GM12878 (cell line): ENCODE results near the gene IRGQ. TPM values are rescaled to one million over a fixed set of nuclear protein-coding genes. Genes with fewer than 3 reads are reported as not detected.

Experiments
- ATAC-seq: fragments of 200-7000 bp; cut with Tn5 transposase; 3 replicates; pipeline ENCODE4 v1.9.1; 2020; ENCODE audit warnings: mild to moderate bottlenecking, moderate library complexity
- BruUV-seq: library from RNA; stranded (reverse); fragments of 400-500 nt; replicated peaks from 2 replicates; lab custom pipeline; 2021; lab: Mats Ljungman, UMichigan
- CTCF ChIA-PET: fragments of 300-600 bp; sonication (Branson Sonifier 250); formaldehyde crosslinking; extraction: SDS; loops from one replicate; lab custom pipeline; 2021; ENCODE audit warnings: inconsistent platforms; lab: Yijun Ruan, JAX
- POLR2A ChIA-PET: fragments of 350-600 bp; formaldehyde crosslinking; extraction: SDS; loops from one replicate; lab custom pipeline; 2021; ENCODE audit warnings: inconsistent platforms; lab: Charles Lee
- RAD21 ChIA-PET: fragments of 300-600 bp; sonication (Branson Sonifier 250); formaldehyde crosslinking; loops from one replicate; lab custom pipeline; 2023; ENCODE audit warnings: antibody characterized with exemption; ENCODE audit not compliant: unreplicated experiment; lab: Charles Lee
- SMC1A ChIA-PET: fragments of 300-600 bp; sonication (Branson Sonifier 250); formaldehyde crosslinking; loops from one replicate; lab custom pipeline; 2023; ENCODE audit not compliant: unreplicated experiment, uncharacterized antibody; lab: Charles Lee
- DNase-seq: peaks from one replicate; pipeline ENCODE4 v3.0.0-alpha.2; 2011; ENCODE audit warnings: low read depth, low spot score
- FAIRE-seq: peaks from 3 replicates; lab custom pipeline; 2011; peaks lifted over from hg19 to GRCh38; lab: Jason Lieb, UNC
- H2AFZ ChIP-seq: 2 replicates; pipeline ENCODE4 v1.6.0; 2011; ENCODE audit warnings: low read depth, low read length, control low read depth; ENCODE audit not compliant: control insufficient read depth
- H3K27ac ChIP-seq: 2 replicates; pipeline ENCODE4 v1.5.1; 2011; ENCODE audit warnings: control low read depth; ENCODE audit not compliant: control insufficient read depth, insufficient read depth
- H3K27me3 ChIP-seq, 2 experiments: replicated peaks in 1 of 2; 2 replicates each; pipeline versions ENCODE4 v1.6.0 to v1.6.1; 2011; ENCODE audit warnings: low read length in 1 of 2; ENCODE audit not compliant: control insufficient read depth in 2 of 2, insufficient read depth in 2 of 2
- H3K36me3 ChIP-seq, 2 experiments: 2 replicates each; pipeline ENCODE4 v1.5.1; 2011; ENCODE audit warnings: low read length in 1 of 2; ENCODE audit not compliant: control insufficient read depth in 2 of 2, insufficient read depth in 2 of 2
- H3K4me1 ChIP-seq: 2 replicates; pipeline ENCODE4 v1.6.1; 2011; ENCODE audit warnings: mild to moderate bottlenecking, low read length, moderate library complexity, mixed read lengths; ENCODE audit not compliant: control insufficient read depth, insufficient read depth
- H3K4me2 ChIP-seq: 2 replicates; pipeline ENCODE4 v1.6.0; 2011; ENCODE audit warnings: control low read depth; ENCODE audit not compliant: control insufficient read depth, insufficient read depth
- H3K4me3 ChIP-seq: fragments of 200-600 bp; sonication (generic); 2 replicates; pipeline ENCODE4 v1.5.1; 2016
- H3K79me2 ChIP-seq: 2 replicates; pipeline ENCODE4 v1.6.0; 2011; ENCODE audit warnings: low read length; ENCODE audit not compliant: control insufficient read depth, insufficient read depth
- H3K9ac ChIP-seq: 2 replicates; pipeline ENCODE4 v1.8.0; 2011; ENCODE audit warnings: low read length, control low read depth, mixed read lengths; ENCODE audit not compliant: control insufficient read depth, insufficient read depth
- H3K9me3 ChIP-seq: replicated peaks from 3 replicates; pipeline ENCODE4 v1.5.1; 2011; ENCODE audit warnings: mild to moderate bottlenecking, low read length; ENCODE audit not compliant: control insufficient read depth, insufficient read depth
- H4K20me1 ChIP-seq: 2 replicates; pipeline ENCODE4 v1.6.0; 2011; ENCODE audit not compliant: control insufficient read depth, insufficient read depth
- DPF2 ChIP-seq: fragments of 450-650 bp; IDR thresholded peaks from 2 replicates; pipeline ENCODE4 v1.6.1; 2017; ENCODE audit warnings: mild to moderate bottlenecking
- HDAC6 ChIP-seq: fragments of 200-600 bp; sonication (generic); IDR thresholded peaks from one replicate; pipeline ENCODE4 v1.8.0; 2017; ENCODE audit warnings: antibody characterized with exemption; ENCODE audit not compliant: unreplicated experiment
- HDGF ChIP-seq: fragments of 450-650 bp; IDR thresholded peaks from 2 replicates; pipeline ENCODE4 v1.6.1; 2016; ENCODE audit warnings: antibody characterized with exemption
- JUND ChIP-seq: IDR thresholded peaks from 2 replicates; pipeline ENCODE4 v1.6.1; 2012; ENCODE audit warnings: low read depth, mild to moderate bottlenecking, low read length, improper control_type of control experiment, moderate library complexity
- KDM1A ChIP-seq: fragments of 200-600 bp; sonication (generic); IDR thresholded peaks from 2 replicates; pipeline ENCODE4 v1.6.1; 2016; ENCODE audit warnings: borderline replicate concordance
- NFXL1 ChIP-seq: fragments of 450-650 bp; IDR thresholded peaks from 2 replicates; pipeline ENCODE4 v1.6.1; 2017; ENCODE audit warnings: antibody characterized with exemption, mild to moderate bottlenecking, borderline replicate concordance
- NFYA ChIP-seq: IDR thresholded peaks from 2 replicates; pipeline ENCODE4 v1.6.1; 2011; ENCODE audit warnings: low read depth, mild to moderate bottlenecking, low read length, improper control_type of control experiment, borderline replicate concordance
- SMAD5 ChIP-seq: IDR thresholded peaks from 2 replicates; pipeline ENCODE4 v1.6.1; 2016; ENCODE audit warnings: antibody characterized with exemption, low read depth
- SREBF1 ChIP-seq: IDR thresholded peaks from 2 replicates; pipeline ENCODE4 v1.6.1; 2012; ENCODE audit warnings: mild to moderate bottlenecking, low read length
- WRNIP1 ChIP-seq: IDR thresholded peaks from 2 replicates; pipeline ENCODE4 v1.6.1; 2011; ENCODE audit warnings: low read depth, low read length, improper control_type of control experiment, borderline replicate concordance
- WGBS: methylation state at CpG from one replicate; pipeline ENCODE4 v1.1.6; 2016; ENCODE audit warnings: low lambda C conversion rate; ENCODE audit not compliant: insufficient replicate concordance, insufficient coverage; ENCODE audit errors: missing lambda C conversion rate; 5-methylcytosine and 5-hydroxymethylcytosine counted together
- in situ Hi-C: fragments of 300-500 bp; cut with MboI; formaldehyde crosslinking; loops from 9 replicates; pipeline ENCODE4 v1.14.3; 2018; ENCODE audit warnings: mixed read lengths
- intact Hi-C: fragments of 100-400 bp; cut with micrococcal nuclease; formaldehyde crosslinking; loops from one replicate; pipeline ENCODE4 v1.14.2; 2022; ENCODE audit not compliant: unreplicated experiment
- polyA plus RNA-seq, 11 experiments: library from polyadenylated mRNA; depleted of rRNA in 4 of 11; unstranded in 6 of 11; stranded (reverse) in 5 of 11; fragments of >200 nt; fragmentation: Nextera tagmentation in 4 of 11; fragmentation: Illumina TruSeq in 1 of 11; extraction: Ambion mirVana in 4 of 11; extraction: Trizol in 1 of 11; gene quantifications; 1 replicate in 1 of 11; 2 replicates in 10 of 11; pipeline versions ENCODE4 v1.2.1 to v1.2.3, GENCODE V29; 2011 to 2016; ENCODE audit warnings: inconsistent platforms in 2 of 11, missing spikeins in 2 of 11, low read depth in 1 of 11
- total RNA-seq, 4 experiments: library from RNA; depleted of rRNA in 3 of 4; stranded (reverse); fragments of >200 nt in 3 of 4; fragmentation: Illumina TruSeq in 1 of 4; extraction: Trizol in 1 of 4; gene quantifications; 2 replicates each; pipeline versions ENCODE4 v1.2.1 to v1.2.3, GENCODE V29; 2013 to 2021
- TF ChIP-seq, protein P1 (sequence below): IDR thresholded peaks from 2 replicates; pipeline ENCODE4 v1.6.1; 2011; ENCODE audit warnings: borderline replicate concordance, low read depth, mild to moderate bottlenecking, moderate library complexity, low read length; ENCODE audit not compliant: insufficient read depth, poor library complexity, severe bottlenecking

The IRGQ gene
- total and polyA plus RNA-seq, 10 of the 15 experiments (the other 5 are each of a cell fraction or from before 2014, with no cell fraction given) = 3.3 to 20.8 (median 9.0) TPM

DNA sequence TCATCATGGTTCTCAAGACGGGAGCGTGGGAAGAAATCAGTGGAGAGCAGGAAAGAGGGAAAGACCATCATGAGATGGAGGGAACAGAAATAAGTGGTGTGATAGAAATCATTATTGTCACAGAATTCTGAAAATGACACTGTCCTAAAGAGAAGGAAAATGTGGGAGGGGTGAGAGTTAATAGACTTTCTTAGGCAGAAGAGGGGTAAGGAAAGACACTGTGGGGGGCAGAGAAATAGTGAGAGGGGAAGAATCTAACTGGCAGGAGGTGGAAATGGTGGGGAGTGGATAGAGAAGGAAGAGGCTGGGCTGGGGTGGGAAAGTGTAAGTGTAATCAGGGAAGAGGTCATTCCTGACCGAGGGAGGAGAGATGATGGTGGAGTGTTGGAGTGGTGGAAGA lies 17.1 kb downstream of the IRGQ start:
- BruUV-seq = no TSS peak
- no peak overlapping the region for H3K4me2 ChIP-seq
- H3K36me3 ChIP-seq = no peaks in the 10 kb centered on the region
- ChIA-PET RAD21 (no interaction called here), SMC1A (no interaction called here), POLR2A (no interaction called here), CTCF (interaction anchor here (0.9 to 1.0 kb wide), 2 partner anchors 8 to 24 kb away, joined by 3 read pairs; no protein-coding TSS in a partner anchor)
- in situ Hi-C loops (no loop called here), intact Hi-C loops (no loop called here)
- no peak for ATAC-seq
- no peak overlapping the region for H3K4me3 ChIP-seq
- no peak overlapping the region for H3K27ac ChIP-seq
- H3K4me1 ChIP-seq = peaks cover 10% of the 10 kb centered on the region
- H3K27me3 ChIP-seq = no peaks in the 10 kb centered on the region
- no peak overlapping the region for H2AFZ ChIP-seq
- TF ChIP-seq SREBF1 (no peak), HDAC6 (no peak), DPF2 (no peak), NFYA (no peak), HDGF (no peak), KDM1A (no peak), WRNIP1 (no peak), SMAD5 (no peak), NFXL1 (no peak), JUND (no peak)
- TF ChIP-seq, protein P1, sequence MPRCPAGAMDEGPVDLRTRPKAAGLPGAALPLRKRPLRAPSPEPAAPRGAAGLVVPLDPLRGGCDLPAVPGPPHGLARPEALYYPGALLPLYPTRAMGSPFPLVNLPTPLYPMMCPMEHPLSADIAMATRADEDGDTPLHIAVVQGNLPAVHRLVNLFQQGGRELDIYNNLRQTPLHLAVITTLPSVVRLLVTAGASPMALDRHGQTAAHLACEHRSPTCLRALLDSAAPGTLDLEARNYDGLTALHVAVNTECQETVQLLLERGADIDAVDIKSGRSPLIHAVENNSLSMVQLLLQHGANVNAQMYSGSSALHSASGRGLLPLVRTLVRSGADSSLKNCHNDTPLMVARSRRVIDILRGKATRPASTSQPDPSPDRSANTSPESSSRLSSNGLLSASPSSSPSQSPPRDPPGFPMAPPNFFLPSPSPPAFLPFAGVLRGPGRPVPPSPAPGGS = no peak
- no peak for FAIRE-seq
- no peak for DNase-seq
- no peaks in the 10 kb centered on the region for H3K9me3 ChIP-seq
- H3K9ac ChIP-seq = no peak overlapping the region
- H4K20me1 ChIP-seq = no peaks in the 10 kb centered on the region
- peaks cover 9% of the 10 kb centered on the region for H3K79me2 ChIP-seq
- 24% methylated on average over 3 of the region's 3 CpGs for WGBS
